Neural cell (in vitro differentiated cells): ENCODE results near the gene BPIFB4.

ENCODE experiments used
- CTCF ChIP-seq: fragments of 450-650 bp; IDR thresholded peaks from 2 replicates; pipeline ENCODE4 v1.5.1; 2014; ENCODE audit warnings: antibody characterized with exemption, mild to moderate bottlenecking, moderate library complexity; ENCODE audit not compliant: poor library complexity, severe bottlenecking
- EP300 ChIP-seq: fragments of 450-650 bp; conservative IDR thresholded peaks from 2 replicates; pipeline ENCODE4 v1.6.1; 2014; ENCODE audit warnings: antibody characterized with exemption, mild to moderate bottlenecking, moderate library complexity; ENCODE audit not compliant: poor library complexity, severe bottlenecking
- EZH2 ChIP-seq: fragments of 200-600, 300-800 bp; shearing (Covaris generic), sonication (generic); IDR thresholded peaks from 2 replicates; pipeline ENCODE4 v1.6.1; 2014; ENCODE audit warnings: antibody characterized with exemption, low read length, borderline replicate concordance, mild to moderate bottlenecking; ENCODE audit not compliant: insufficient read depth, poor library complexity, severe bottlenecking
- MXI1 ChIP-seq: fragments of 450-650 bp; conservative IDR thresholded peaks from 2 replicates; pipeline ENCODE4 v1.6.1; 2014; ENCODE audit warnings: antibody characterized with exemption, mild to moderate bottlenecking; ENCODE audit not compliant: poor library complexity, severe bottlenecking
- POLR2AphosphoS5 ChIP-seq: IDR thresholded peaks from 2 replicates; pipeline ENCODE4 v1.6.1; 2012
- REST ChIP-seq: IDR thresholded peaks from 2 replicates; pipeline ENCODE4 v1.6.1; 2012; ENCODE audit warnings: borderline replicate concordance
- TAF1 ChIP-seq: IDR thresholded peaks from 2 replicates; pipeline ENCODE4 v1.6.1; 2012; ENCODE audit warnings: low read depth

GRCh38 chr20:33093582-33093981 lies 14.1 kb downstream of the BPIFB4 start:
- TF ChIP-seq CTCF (no peak), TAF1 (no peak), REST (no peak), EZH2 (no peak), MXI1 (no peak), EP300 (no peak), POLR2AphosphoS5 (no peak)
